SK-N-SH treated with all-trans-retinoic acid at 6 μM for 48 hours (cell line): ENCODE measurements around the gene FILIP1.
"Not testable (repeated sequence)": the region's sequence is repeated elsewhere in the genome, so short reads cannot be mapped to it uniquely, and the experiment has no call there.

ENCODE experiments used
- ATAC-seq: fragments of 200-7000 bp; cut with Tn5 transposase; 3 replicates; pipeline ENCODE4 v1.9.1; 2020; ENCODE audit warnings: mild to moderate bottlenecking, moderate library complexity
- ARNTL ChIP-seq: fragments of 450-650 bp; formaldehyde crosslinking; IDR thresholded peaks from 2 replicates; pipeline ENCODE4 v1.5.0; 2020; ENCODE audit warnings: low read depth, mild to moderate bottlenecking, moderate library complexity, borderline replicate concordance
- BACH2 ChIP-seq: fragments of 250-450 bp; sonication (Bioruptor Pico); IDR thresholded peaks from 2 replicates; pipeline ENCODE4 v1.9.0; 2021; ENCODE audit warnings: mild to moderate bottlenecking, borderline replicate concordance
- CSDC2 ChIP-seq: fragments of 250-450 bp; sonication (Bioruptor Pico); IDR thresholded peaks from 2 replicates; pipeline ENCODE4 v1.5.0; 2020; ENCODE audit warnings: mild to moderate bottlenecking, moderate library complexity
- ESRRG ChIP-seq: fragments of 250-450 bp; sonication (Bioruptor Pico); IDR thresholded peaks from 2 replicates; pipeline ENCODE4 v1.6.1; 2021; ENCODE audit warnings: mild to moderate bottlenecking
- GLIS3 ChIP-seq: fragments of 250-450 bp; sonication (Bioruptor Pico); IDR thresholded peaks from 2 replicates; pipeline ENCODE4 v1.5.0; 2020; ENCODE audit warnings: mild to moderate bottlenecking, moderate library complexity
- ISL1 ChIP-seq: fragments of 250-450 bp; sonication (Bioruptor Pico); IDR thresholded peaks from 2 replicates; pipeline ENCODE4 v2.1.2; 2022; ENCODE audit warnings: mild to moderate bottlenecking, moderate library complexity
- PPARA ChIP-seq: fragments of 250-450 bp; sonication (Bioruptor Pico); IDR thresholded peaks from 2 replicates; pipeline ENCODE4 v1.5.0; 2020; ENCODE audit warnings: mild to moderate bottlenecking, borderline replicate concordance
- SNAI2 ChIP-seq: fragments of 250-450 bp; sonication (Bioruptor Pico); IDR thresholded peaks from 2 replicates; pipeline ENCODE4 v1.5.0; 2020; ENCODE audit warnings: mild to moderate bottlenecking, moderate library complexity
- TCF4 ChIP-seq: fragments of 250-450 bp; sonication (Bioruptor Pico); IDR thresholded peaks from 2 replicates; pipeline ENCODE4 v1.8.0; 2021; ENCODE audit warnings: mild to moderate bottlenecking, moderate library complexity, borderline replicate concordance
- TOX ChIP-seq: fragments of 250-450 bp; sonication (Bioruptor Pico); IDR thresholded peaks from 2 replicates; pipeline ENCODE4 v1.8.0; 2021; ENCODE audit warnings: mild to moderate bottlenecking, moderate library complexity, borderline replicate concordance
- ZC3H10 ChIP-seq: fragments of 250-450 bp; sonication (Bioruptor Pico); IDR thresholded peaks from 2 replicates; pipeline ENCODE4 v1.5.1; 2021; ENCODE audit warnings: mild to moderate bottlenecking, moderate library complexity
- ZFP3 ChIP-seq: fragments of 250-450 bp; sonication (Bioruptor Pico); IDR thresholded peaks from 2 replicates; pipeline ENCODE4 v1.5.0; 2020; ENCODE audit warnings: mild to moderate bottlenecking, moderate library complexity
- ZFP30 ChIP-seq: fragments of 450-650 bp; formaldehyde crosslinking; IDR thresholded peaks from 2 replicates; pipeline ENCODE4 v1.5.0; 2022; ENCODE audit warnings: mild to moderate bottlenecking, moderate library complexity
- ZNF565 ChIP-seq: fragments of 450-650 bp; formaldehyde crosslinking; conservative IDR thresholded peaks from 2 replicates; pipeline ENCODE4 v1.5.0; 2020; ENCODE audit warnings: low read depth, mild to moderate bottlenecking, moderate library complexity
- ZNF70 ChIP-seq: fragments of 450-650 bp; formaldehyde crosslinking; IDR thresholded peaks from 2 replicates; pipeline ENCODE4 v1.5.0; 2020; ENCODE audit warnings: mild to moderate bottlenecking, moderate library complexity
- ZNF8 ChIP-seq: fragments of 450-650 bp; formaldehyde crosslinking; IDR thresholded peaks from 2 replicates; pipeline ENCODE4 v1.5.0; 2020; ENCODE audit warnings: mild to moderate bottlenecking, moderate library complexity
- TF ChIP-seq, protein P1 (sequence below): fragments of 250-450 bp; sonication (Bioruptor Pico); IDR thresholded peaks from 2 replicates; pipeline ENCODE4 v1.5.1; 2020; ENCODE audit warnings: low read depth, mild to moderate bottlenecking, moderate library complexity
- TF ChIP-seq, protein P2 (sequence below): fragments of 250-450 bp; sonication (Bioruptor Pico); IDR thresholded peaks from 2 replicates; pipeline ENCODE4 v1.5.1; 2021; ENCODE audit warnings: mild to moderate bottlenecking, moderate library complexity
- TF ChIP-seq, protein P3 (sequence below): fragments of 250-450 bp; sonication (Bioruptor Pico); IDR thresholded peaks from 2 replicates; pipeline ENCODE4 v1.5.0; 2020; ENCODE audit warnings: mild to moderate bottlenecking, moderate library complexity
- TF ChIP-seq, protein P4 (sequence below): fragments of 250-450 bp; sonication (Bioruptor Pico); IDR thresholded peaks from 2 replicates; pipeline ENCODE4 v1.8.0; 2020; ENCODE audit warnings: mild to moderate bottlenecking, moderate library complexity, borderline replicate concordance

Gene FILIP1

DNA sequence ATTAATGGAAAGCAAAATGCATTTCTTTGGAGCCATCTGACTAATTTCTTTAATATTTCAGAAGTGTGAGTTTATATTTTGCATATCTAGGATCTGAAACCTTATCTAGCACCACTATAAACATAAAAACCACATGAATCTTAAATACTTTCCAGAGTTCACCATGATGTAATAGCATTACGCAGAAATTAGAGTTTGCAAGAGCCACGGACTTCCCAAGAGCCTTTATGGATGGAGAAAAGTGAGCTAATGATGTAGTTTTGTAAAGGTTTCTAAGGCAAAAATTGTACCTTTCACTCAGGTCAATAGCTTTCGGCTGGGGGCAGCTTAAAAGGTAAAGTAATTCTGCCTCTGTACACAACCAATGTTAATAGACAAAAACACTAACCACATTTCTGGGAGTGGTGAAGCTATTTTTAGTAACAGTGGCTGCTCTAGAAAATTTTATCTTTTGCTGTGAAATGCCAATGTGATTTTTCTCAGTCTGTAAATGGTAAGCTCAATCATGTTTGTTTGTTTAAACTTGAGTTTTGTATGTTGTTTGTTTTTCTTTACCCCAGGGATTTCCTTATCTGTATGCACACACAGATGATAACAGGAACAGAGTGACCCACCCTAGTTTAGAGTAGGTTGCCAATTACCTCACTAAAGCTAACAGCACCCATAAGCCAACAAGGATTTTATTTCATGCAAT is 80.5 kb downstream of the FILIP1 start:
- TF ChIP-seq ZNF565 (CRISPR knock-in tag) (no peak), ARNTL (CRISPR knock-in tag) (no peak), ZNF8 (CRISPR knock-in tag) (no peak), BACH2 (CRISPR knock-in tag) (no peak)
- TF ChIP-seq, protein P1, sequence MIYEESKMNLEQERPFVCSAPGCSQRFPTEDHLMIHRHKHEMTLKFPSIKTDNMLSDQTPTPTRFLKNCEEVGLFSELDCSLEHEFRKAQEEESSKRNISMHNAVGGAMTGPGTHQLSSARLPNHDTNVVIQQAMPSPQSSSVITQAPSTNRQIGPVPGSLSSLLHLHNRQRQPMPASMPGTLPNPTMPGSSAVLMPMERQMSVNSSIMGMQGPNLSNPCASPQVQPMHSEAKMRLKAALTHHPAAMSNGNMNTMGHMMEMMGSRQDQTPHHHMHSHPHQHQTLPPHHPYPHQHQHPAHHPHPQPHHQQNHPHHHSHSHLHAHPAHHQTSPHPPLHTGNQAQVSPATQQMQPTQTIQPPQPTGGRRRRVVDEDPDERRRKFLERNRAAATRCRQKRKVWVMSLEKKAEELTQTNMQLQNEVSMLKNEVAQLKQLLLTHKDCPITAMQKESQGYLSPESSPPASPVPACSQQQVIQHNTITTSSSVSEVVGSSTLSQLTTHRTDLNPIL (CRISPR knock-in tag): no peak
- TF ChIP-seq, protein P2, sequence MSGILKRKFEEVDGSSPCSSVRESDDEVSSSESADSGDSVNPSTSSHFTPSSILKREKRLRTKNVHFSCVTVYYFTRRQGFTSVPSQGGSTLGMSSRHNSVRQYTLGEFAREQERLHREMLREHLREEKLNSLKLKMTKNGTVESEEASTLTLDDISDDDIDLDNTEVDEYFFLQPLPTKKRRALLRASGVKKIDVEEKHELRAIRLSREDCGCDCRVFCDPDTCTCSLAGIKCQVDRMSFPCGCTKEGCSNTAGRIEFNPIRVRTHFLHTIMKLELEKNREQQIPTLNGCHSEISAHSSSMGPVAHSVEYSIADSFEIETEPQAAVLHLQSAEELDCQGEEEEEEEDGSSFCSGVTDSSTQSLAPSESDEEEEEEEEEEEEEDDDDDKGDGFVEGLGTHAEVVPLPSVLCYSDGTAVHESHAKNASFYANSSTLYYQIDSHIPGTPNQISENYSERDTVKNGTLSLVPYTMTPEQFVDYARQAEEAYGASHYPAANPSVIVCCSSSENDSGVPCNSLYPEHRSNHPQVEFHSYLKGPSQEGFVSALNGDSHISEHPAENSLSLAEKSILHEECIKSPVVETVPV (CRISPR knock-in tag): no peak
- no peak for ATAC-seq

DNA sequence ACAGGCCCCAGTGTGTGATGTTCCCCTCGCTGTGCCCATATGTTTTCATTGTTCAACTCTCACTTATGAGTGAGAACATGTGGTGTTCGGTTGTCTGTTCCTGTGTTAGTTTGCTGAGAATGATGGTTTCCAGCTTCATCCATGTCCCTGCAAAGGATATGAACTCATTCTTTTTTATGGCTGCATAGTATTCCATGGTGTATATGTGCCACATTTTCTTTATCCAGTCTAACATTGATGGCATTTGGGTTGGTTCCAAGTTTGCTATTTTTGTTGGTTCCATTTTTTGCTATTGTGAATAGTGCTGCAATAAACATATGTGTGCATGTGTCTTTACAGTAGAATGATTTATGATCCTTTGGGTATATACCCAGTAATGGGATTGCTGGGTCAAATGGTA is 83.0 kb downstream of the FILIP1 start:
- peak; percentile 43; the same call in 1 of the 2 replicates for TF ChIP-seq ZNF8 (CRISPR knock-in tag)
- ATAC-seq: not testable (repeated sequence)

DNA sequence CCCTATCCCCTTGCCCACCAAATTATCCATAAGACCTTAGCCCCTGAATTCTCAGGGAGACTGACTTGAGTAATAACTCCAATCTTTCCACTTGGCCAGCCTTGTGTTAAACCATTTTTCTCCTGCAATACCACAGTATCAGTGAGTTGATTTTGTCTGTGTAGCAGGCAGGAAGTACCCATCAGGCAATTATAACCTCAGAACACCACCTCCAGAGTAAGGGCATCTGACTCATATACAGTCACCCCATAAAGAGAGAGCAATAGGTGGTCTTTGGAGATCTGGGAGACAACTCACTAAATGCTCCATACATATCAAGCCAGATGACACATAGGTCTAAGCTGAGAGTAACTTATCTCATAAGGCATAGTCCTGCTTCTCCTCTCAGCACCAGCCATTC is 83.7 kb downstream of the FILIP1 start:
- no peak for ATAC-seq

DNA sequence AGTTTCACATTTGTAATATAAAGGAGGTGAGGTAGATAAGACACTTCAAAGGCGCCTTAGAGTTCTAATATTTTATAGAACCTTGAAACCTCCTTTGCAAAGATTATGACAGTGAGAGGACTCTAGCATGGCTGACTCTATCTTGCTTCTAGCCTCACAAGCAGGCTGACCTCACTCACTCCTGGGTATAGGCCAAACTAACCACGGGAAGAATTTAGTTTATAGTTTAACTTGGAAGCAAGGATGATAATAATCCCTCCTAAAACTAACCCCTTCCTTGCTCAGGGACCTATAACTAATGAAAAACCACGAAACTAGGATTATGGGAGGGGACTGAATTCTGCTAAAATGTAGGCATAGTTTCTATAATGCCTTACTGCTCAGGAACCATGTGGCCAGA is 84.3 kb downstream of the FILIP1 start:
- TF ChIP-seq ZNF70 (CRISPR knock-in tag): no peak
- no peak for TF ChIP-seq ZNF8 (CRISPR knock-in tag)
- TF ChIP-seq ISL1 (CRISPR knock-in tag): no peak
- no peak for TF ChIP-seq ZFP3 (CRISPR knock-in tag)
- no peak for TF ChIP-seq ARNTL (CRISPR knock-in tag)
- TF ChIP-seq ZC3H10: no peak
- ATAC-seq: no peak

More for the DNA sequence above, 83.7 kb downstream of the FILIP1 start:
- TF ChIP-seq ZC3H10: no peak
- no peak for TF ChIP-seq BACH2 (CRISPR knock-in tag)
- no peak for TF ChIP-seq ZFP30
- TF ChIP-seq, protein P3, sequence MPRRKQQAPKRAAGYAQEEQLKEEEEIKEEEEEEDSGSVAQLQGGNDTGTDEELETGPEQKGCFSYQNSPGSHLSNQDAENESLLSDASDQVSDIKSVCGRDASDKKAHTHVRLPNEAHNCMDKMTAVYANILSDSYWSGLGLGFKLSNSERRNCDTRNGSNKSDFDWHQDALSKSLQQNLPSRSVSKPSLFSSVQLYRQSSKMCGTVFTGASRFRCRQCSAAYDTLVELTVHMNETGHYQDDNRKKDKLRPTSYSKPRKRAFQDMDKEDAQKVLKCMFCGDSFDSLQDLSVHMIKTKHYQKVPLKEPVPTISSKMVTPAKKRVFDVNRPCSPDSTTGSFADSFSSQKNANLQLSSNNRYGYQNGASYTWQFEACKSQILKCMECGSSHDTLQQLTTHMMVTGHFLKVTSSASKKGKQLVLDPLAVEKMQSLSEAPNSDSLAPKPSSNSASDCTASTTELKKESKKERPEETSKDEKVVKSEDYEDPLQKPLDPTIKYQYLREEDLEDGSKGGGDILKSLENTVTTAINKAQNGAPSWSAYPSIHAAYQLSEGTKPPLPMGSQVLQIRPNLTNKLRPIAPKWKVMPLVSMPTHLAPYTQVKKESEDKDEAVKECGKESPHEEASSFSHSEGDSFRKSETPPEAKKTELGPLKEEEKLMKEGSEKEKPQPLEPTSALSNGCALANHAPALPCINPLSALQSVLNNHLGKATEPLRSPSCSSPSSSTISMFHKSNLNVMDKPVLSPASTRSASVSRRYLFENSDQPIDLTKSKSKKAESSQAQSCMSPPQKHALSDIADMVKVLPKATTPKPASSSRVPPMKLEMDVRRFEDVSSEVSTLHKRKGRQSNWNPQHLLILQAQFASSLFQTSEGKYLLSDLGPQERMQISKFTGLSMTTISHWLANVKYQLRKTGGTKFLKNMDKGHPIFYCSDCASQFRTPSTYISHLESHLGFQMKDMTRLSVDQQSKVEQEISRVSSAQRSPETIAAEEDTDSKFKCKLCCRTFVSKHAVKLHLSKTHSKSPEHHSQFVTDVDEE (CRISPR knock-in tag): no peak
- TF ChIP-seq ARNTL (CRISPR knock-in tag): no peak
- no peak for TF ChIP-seq PPARA
- no peak for TF ChIP-seq ZNF565 (CRISPR knock-in tag)
- no peak for TF ChIP-seq ESRRG (CRISPR knock-in tag)
- TF ChIP-seq GLIS3 (CRISPR knock-in tag): no peak
- TF ChIP-seq CSDC2 (CRISPR knock-in tag): no peak
- TF ChIP-seq, protein P2 (CRISPR knock-in tag): no peak

DNA sequence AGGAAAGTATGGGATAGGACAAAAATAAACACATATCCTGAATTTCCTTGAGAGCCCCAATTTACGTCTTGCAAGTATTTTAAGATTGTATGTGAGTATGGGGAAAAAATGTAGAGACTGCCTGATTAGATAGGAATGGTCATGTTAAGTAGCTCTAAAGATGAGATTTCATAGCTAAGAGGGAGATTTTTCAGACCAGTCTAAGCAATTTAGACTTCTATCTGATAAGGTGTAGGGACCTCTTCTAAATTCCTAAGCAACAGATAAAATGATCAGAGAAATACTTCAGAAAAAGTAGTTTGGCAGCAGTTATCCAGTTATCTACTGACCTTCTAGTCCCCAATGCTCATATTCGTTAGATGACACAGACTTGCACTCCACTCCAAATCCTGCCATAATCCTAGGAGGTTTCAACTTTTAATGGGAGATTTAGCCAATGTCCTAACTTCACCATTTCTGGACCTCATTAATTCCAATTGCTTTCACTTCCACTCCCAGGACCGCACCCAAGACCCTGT is 90.0 kb downstream of the FILIP1 start:
- ATAC-seq: no peak
- peak; percentile 93 for TF ChIP-seq ISL1 (CRISPR knock-in tag)
- TF ChIP-seq PPARA: no peak

DNA sequence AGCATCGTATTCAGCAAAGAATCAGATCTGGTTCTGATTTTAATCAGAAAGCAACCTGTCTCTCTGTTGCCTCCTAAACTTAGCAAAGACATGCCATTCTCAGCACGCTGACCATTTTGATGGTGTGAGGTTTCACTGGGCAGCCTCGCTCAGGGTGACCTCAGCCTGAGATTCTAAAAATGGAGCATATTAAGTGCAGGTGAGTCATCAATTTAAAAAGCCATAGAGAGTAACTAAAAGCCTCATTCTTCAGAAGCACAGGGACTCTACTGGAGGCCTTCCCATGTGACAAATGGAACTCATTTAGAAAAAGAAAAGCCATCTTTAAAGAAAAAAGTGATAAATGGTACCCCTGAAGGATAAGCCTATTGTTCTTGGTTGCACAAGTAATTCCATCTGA is 91.3 kb downstream of the FILIP1 start:
- ATAC-seq: peak; percentile 95
- TF ChIP-seq SNAI2 (no peak), ISL1 (CRISPR knock-in tag) (peak; percentile 99), TOX (CRISPR knock-in tag) (peak; percentile 72), TCF4 (CRISPR knock-in tag) (no peak)
- TF ChIP-seq, protein P1 (CRISPR knock-in tag): peak; percentile 82; the same call in 1 of the 2 replicates
- TF ChIP-seq, protein P4, sequence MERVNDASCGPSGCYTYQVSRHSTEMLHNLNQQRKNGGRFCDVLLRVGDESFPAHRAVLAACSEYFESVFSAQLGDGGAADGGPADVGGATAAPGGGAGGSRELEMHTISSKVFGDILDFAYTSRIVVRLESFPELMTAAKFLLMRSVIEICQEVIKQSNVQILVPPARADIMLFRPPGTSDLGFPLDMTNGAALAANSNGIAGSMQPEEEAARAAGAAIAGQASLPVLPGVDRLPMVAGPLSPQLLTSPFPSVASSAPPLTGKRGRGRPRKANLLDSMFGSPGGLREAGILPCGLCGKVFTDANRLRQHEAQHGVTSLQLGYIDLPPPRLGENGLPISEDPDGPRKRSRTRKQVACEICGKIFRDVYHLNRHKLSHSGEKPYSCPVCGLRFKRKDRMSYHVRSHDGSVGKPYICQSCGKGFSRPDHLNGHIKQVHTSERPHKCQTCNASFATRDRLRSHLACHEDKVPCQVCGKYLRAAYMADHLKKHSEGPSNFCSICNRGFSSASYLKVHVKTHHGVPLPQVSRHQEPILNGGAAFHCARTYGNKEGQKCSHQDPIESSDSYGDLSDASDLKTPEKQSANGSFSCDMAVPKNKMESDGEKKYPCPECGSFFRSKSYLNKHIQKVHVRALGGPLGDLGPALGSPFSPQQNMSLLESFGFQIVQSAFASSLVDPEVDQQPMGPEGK (CRISPR knock-in tag): peak; percentile 59; the same call in 1 of the 2 replicates
- TF ChIP-seq, all 23 proteins: peak for 4
